Common myeloid progenitor, CD34-positive (primary cell): Measurements from ENCODE around the gene RBMS1.

Experiments
- CTCF ChIA-PET: fragments of 350-600 bp; sonication (Branson Sonifier 250); formaldehyde crosslinking; loops from one replicate; lab custom pipeline; 2021; ENCODE audit warnings: antibody characterized with exemption; lab: Charles Lee
- POLR2A ChIA-PET: fragments of 350-600 bp; sonication (Branson Sonifier 250); formaldehyde crosslinking; loops from one replicate; lab custom pipeline; 2021; ENCODE audit warnings: antibody characterized with exemption; lab: Charles Lee
- DNase-seq, 3 donors: peaks; one replicate each; pipeline versions ENCODE4 v3.0.0 to v3.0.0-alpha.2; 2013
- H3K27ac ChIP-seq, 2 experiments: 1 replicate in 1 of 2; 2 replicates in 1 of 2; pipeline ENCODE4 v1.7.0; 2013; ENCODE audit warnings: inconsistent platforms in 2 of 2, low read length in 2 of 2, mild to moderate bottlenecking in 2 of 2, low read depth in 1 of 2, moderate library complexity in 1 of 2; ENCODE audit not compliant: severe bottlenecking in 2 of 2, insufficient read depth in 1 of 2, poor library complexity in 1 of 2
- H3K27me3 ChIP-seq, 5 experiments: replicated peaks in 2 of 5; 1 replicate in 3 of 5; 2 replicates in 2 of 5; pipeline versions ENCODE4 v1.6.1 to v1.7.0; 2013; ENCODE audit warnings: low read length in 4 of 5, mild to moderate bottlenecking in 2 of 5, moderate library complexity in 2 of 5, inconsistent platforms in 1 of 5; ENCODE audit not compliant: insufficient read depth in 5 of 5, control insufficient read depth in 4 of 5
- H3K36me3 ChIP-seq, 4 experiments: 1 replicate in 2 of 4; 2 replicates in 2 of 4; pipeline versions ENCODE4 v1.6.1 to v1.7.0; 2013; ENCODE audit warnings: low read length in 3 of 4, control low read depth in 1 of 4, mild to moderate bottlenecking in 1 of 4; ENCODE audit not compliant: control insufficient read depth in 4 of 4, insufficient read depth in 4 of 4
- H3K4me1 ChIP-seq, 4 experiments: 1 replicate in 3 of 4; 2 replicates in 1 of 4; pipeline versions ENCODE4 v1.6.1 to v1.7.1; 2013; ENCODE audit warnings: low read length in 3 of 4, mild to moderate bottlenecking in 3 of 4, control low read depth in 1 of 4, inconsistent platforms in 1 of 4, moderate library complexity in 1 of 4; ENCODE audit not compliant: control insufficient read depth in 4 of 4, insufficient read depth in 4 of 4; ENCODE audit errors: control extremely low read depth in 1 of 4
- H3K4me3 ChIP-seq, 7 experiments: 1 replicate in 4 of 7; 2 replicates in 3 of 7; pipeline versions ENCODE4 v1.5.1 to v1.7.0; 2013; ENCODE audit warnings: mild to moderate bottlenecking in 7 of 7, low read length in 6 of 7, moderate library complexity in 6 of 7, inconsistent platforms in 2 of 7, low read depth in 2 of 7, control low read depth in 1 of 7; ENCODE audit not compliant: insufficient read depth in 4 of 7, control insufficient read depth in 1 of 7; ENCODE audit errors: extremely low read depth in 1 of 7
- H3K9me3 ChIP-seq, 5 experiments: 1 replicate in 4 of 5; 2 replicates in 1 of 5; pipeline versions ENCODE4 v1.6.1 to v1.7.1; 2013; ENCODE audit warnings: low read length in 4 of 5, mild to moderate bottlenecking in 2 of 5, inconsistent platforms in 1 of 5, low read depth in 1 of 5, moderate library complexity in 1 of 5; ENCODE audit not compliant: control insufficient read depth in 4 of 5, insufficient read depth in 2 of 5; ENCODE audit errors: control extremely low read depth in 1 of 5
- WGBS: methylation state at CpG from one replicate; pipeline ENCODE4 v1.1.5; 2013; ENCODE audit not compliant: insufficient coverage; 5-methylcytosine and 5-hydroxymethylcytosine counted together

Gene RBMS1

DNA sequence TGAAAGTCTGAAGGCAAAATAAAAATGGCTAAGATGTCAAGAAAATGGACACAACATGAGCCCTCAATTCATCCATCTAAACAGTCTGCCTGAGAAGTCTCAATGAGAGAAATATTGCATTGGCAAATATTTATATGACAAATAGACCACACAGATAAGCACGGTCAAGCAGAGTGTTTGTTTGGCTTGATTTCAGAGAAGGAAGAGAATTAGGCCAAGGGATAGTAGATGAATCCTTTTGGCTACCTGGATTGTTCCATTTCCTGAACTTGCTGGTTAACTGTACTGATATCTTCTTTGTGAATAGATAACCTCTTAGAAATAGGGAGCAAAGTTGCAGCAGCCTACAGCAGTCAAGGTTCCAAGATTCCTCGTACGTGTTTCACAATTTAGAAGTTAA, 129.6 kb downstream of the RBMS1 start:
- CTCF ChIA-PET = interaction anchor here (1.1 to 3.0 kb wide), 4 partner anchors 10 to 700 kb away, joined by 3 to 15 read pairs (median 4); no protein-coding TSS in a partner anchor
- H3K4me1 ChIP-seq = peaks cover 2 to 26% (median 8%) of the 10 kb centered on the region in 4 experiments

GRCh38 chr2:160363055-160363454, 130.6 kb downstream of the RBMS1 start:
- WGBS = 77% methylated on average over 3 of the region's 4 CpGs

More for the DNA sequence above, 129.6 kb downstream of the RBMS1 start:
- Histone ChIP-seq H3K36me3 (peaks cover 0 to 14% (median 8%) of the 10 kb centered on the region in 4 experiments), H3K27ac (no peak overlapping the region), H3K4me3 (no peak overlapping the region), H3K9me3 (no peaks in the 10 kb centered on the region), H3K27me3 (no peaks in the 10 kb centered on the region)
- no peak for DNase-seq
- WGBS = no CpG with 5 or more reads among the region's 3 CpGs
- POLR2A ChIA-PET = no interaction called here

DNA sequence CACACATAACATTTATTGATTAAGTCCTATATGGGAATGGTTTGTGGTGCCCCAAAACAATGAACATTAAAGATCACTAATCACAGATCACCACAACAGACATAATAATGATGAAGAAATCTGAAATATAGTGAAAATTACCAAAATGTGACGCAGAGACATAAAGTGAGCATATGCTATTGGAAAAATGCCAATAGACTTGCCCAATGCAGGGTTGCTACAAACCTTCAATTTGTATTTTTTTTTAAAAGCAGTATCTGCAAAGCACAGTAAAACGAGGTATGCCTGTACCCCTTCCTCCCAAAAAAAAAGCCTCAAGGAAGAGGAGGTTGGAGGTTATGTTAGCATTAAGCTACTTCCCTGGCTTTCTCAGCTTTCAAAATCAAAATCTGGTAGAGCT, 131.1 kb downstream of the RBMS1 start:
- CTCF ChIA-PET = interaction anchor here (1.1 to 3.0 kb wide), 5 partner anchors 9 to 701 kb away, joined by 3 to 15 read pairs (median 4); no protein-coding TSS in a partner anchor
- WGBS = no CpG with 5 or more reads among the region's 2 CpGs
- no peak overlapping the region for H3K4me3 ChIP-seq
- H3K4me1 ChIP-seq = peaks cover 0 to 12% (median 0%) of the 10 kb centered on the region in 4 experiments
- no peak overlapping the region for H3K27ac ChIP-seq
- no peaks in the 10 kb centered on the region for H3K27me3 ChIP-seq
- H3K9me3 ChIP-seq = no peaks in the 10 kb centered on the region
- POLR2A ChIA-PET = no interaction called here
- H3K36me3 ChIP-seq = peaks cover 0 to 14% (median 9%) of the 10 kb centered on the region in 4 experiments
- DNase-seq = no peak

More at GRCh38 chr2:160363055-160363454, 130.6 kb downstream of the RBMS1 start:
- Histone ChIP-seq H3K27ac (no peak overlapping the region), H3K36me3 (peaks cover 0 to 14% (median 8%) of the 10 kb centered on the region in 4 experiments), H3K9me3 (no peaks in the 10 kb centered on the region), H3K27me3 (no peaks in the 10 kb centered on the region), H3K4me1 (peaks cover 2 to 17% (median 4%) of the 10 kb centered on the region in 4 experiments), H3K4me3 (no peak overlapping the region)
- no peak for DNase-seq
- CTCF ChIA-PET = interaction anchor here (1.1 to 3.0 kb wide), 5 partner anchors 10 to 701 kb away, joined by 3 to 15 read pairs (median 4); no protein-coding TSS in a partner anchor
- POLR2A ChIA-PET = no interaction called here

- ChIA-PET CTCF (interaction anchor here (1.1 to 3.0 kb wide), 3 partner anchors 8 to 17 kb away, joined by 3 to 15 read pairs (median 4); no protein-coding TSS in a partner anchor), POLR2A (no interaction called here)
- peaks cover 0 to 8% (median 0%) of the 10 kb centered on the region in 4 experiments for H3K4me1 ChIP-seq
- no peak for DNase-seq
- no peak overlapping the region for H3K4me3 ChIP-seq
- H3K27me3 ChIP-seq = no peaks in the 10 kb centered on the region
- H3K36me3 ChIP-seq = peaks cover 0 to 14% (median 9%) of the 10 kb centered on the region in 4 experiments
- WGBS = no CpG with 5 or more reads among the region's 4 CpGs
- H3K9me3 ChIP-seq = no peaks in the 10 kb centered on the region
- H3K27ac ChIP-seq = no peak overlapping the region
Measured at GRCh38 chr2:160362018-160362417, 131.6 kb downstream of the RBMS1 start.

GRCh38 chr2:160360089-160360757, 133.4 kb downstream of the RBMS1 start:
- Histone ChIP-seq H3K27me3 (no peaks in the 10 kb centered on the region), H3K4me1 (no peaks in the 10 kb centered on the region), H3K27ac (no peak overlapping the region), H3K4me3 (no peak overlapping the region), H3K9me3 (peaks cover 0 to 3% (median 0%) of the 10 kb centered on the region in 5 experiments), H3K36me3 (peaks cover 0 to 8% (median 3%) of the 10 kb centered on the region in 4 experiments)
- ChIA-PET CTCF (interaction anchor here (1.8 to 1.9 kb wide), 2 partner anchors 11 to 605 kb away, joined by 4 read pairs; no protein-coding TSS in a partner anchor), POLR2A (no interaction called here)
- WGBS = 98% methylated on average over 5 of the region's 5 CpGs
- no peak for DNase-seq

- Histone ChIP-seq H3K4me1 (no peaks in the 10 kb centered on the region), H3K27me3 (no peaks in the 10 kb centered on the region), H3K9me3 (peaks cover 0 to 3% (median 0%) of the 10 kb centered on the region in 5 experiments), H3K36me3 (peaks cover 0 to 2% (median 1%) of the 10 kb centered on the region in 4 experiments), H3K4me3 (no peak overlapping the region), H3K27ac (no peak overlapping the region)
- POLR2A ChIA-PET = no interaction called here
- CTCF ChIA-PET = interaction anchor here (1.2 kb wide), 1 partner anchor 216 kb away, joined by 3 read pairs; no protein-coding TSS in a partner anchor
- DNase-seq = no peak
- 97% methylated on average over 3 of the region's 5 CpGs for WGBS
Measured at GRCh38 chr2:160358046-160358445, 135.6 kb downstream of the RBMS1 start.

DNA sequence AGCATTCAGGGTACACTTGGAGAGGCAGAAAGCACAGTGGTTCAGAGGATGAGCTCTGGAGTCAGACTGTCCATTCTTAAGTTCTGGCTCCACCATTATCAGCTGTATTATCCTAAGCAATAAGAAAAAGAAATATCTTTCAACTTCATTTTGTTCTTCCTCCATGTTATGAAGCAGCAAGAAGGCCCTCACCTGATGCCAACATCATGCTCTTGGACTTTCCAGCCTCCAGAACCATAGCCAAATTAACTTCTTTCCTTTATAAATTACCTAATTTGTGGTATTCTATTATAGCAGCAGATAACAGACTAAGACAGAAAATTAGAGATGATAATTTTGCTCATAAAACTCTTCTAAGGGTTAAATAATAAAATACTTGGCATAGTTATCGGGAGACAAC, 137.1 kb downstream of the RBMS1 start:
- Histone ChIP-seq H3K27me3 (no peaks in the 10 kb centered on the region), H3K4me3 (no peak overlapping the region), H3K4me1 (peaks cover 0 to 7% (median 0%) of the 10 kb centered on the region in 4 experiments), H3K27ac (no peak overlapping the region), H3K9me3 (peaks cover 0 to 3% (median 0%) of the 10 kb centered on the region in 5 experiments), H3K36me3 (peaks cover 0 to 2% (median 0%) of the 10 kb centered on the region in 4 experiments)
- DNase-seq = no peak
- no CpG with 5 or more reads among the region's 1 CpG for WGBS
- CTCF ChIA-PET = interaction anchor here (1.0 kb wide), 1 partner anchor 565 kb away, joined by 3 read pairs; no protein-coding TSS in a partner anchor
- POLR2A ChIA-PET = no interaction called here
